Activated T-cell treated with anti-CD3 and anti-CD28 coated beads for 48 hours (primary cell): ENCODE measurements around the gene CPLX4.

Experiments
- DNase-seq: peaks from one replicate; pipeline ENCODE4 v3.0.0-alpha.2; 2020; ENCODE audit warnings: low read depth

CPLX4 gene

GRCh38 chr18:59318460-59319050, at the start of gene CPLX4:
TSS of gene CPLX4 (minus strand) at chr18:59318649. CDS start at chr18:59318462, 187 bp downstream.
- DNase-seq, result no peak

DNA sequence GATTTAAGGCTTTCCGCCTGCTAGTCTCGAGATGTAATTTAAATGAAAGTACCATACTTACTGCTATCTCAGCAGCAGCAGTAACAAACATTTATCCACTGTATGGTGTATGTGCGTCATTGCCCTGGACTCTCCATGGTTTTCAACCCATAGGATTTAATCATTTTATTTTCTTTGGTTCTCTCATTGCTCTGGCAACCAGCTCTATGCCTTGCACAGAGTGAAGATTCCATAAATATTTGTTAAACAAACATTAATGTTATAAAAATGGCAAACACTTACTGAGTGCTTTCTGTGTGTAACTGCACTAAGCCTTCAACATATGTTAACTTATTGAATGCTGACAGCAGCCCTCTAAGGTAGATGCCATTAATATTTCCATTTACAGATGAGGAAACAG, 41.9 kb upstream of the CPLX4 start:
- DNase-seq, result no peak

DNA sequence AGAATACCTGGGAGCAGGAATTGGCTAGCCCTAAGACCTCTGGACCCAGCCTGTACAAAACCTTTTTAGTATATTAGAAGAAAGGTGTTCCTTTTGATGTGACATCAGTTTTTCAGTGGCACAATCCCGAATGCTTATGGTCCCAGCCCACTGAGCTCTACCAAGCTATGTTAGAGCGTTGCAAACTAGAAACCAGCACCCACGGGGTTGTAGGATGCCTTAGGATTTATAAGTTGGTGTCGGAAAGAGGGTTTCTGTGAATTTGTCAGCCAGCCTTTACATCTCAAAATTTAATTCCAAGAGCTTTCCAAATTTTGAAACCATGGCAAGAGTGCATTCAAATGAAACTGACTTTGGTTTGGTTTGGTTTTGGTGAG, 41.1 kb upstream of the CPLX4 start:
- DNase-seq, result no peak

GRCh38 chr18:59358712-59359575, 40.5 kb upstream of the CPLX4 start, which contains the start of gene LMAN1:
TSS of gene LMAN1 (minus strand) at chr18:59359265. CDS start at chr18:59359244, 21 bp downstream.
- DNase-seq, result peak; percentile 97

DNA sequence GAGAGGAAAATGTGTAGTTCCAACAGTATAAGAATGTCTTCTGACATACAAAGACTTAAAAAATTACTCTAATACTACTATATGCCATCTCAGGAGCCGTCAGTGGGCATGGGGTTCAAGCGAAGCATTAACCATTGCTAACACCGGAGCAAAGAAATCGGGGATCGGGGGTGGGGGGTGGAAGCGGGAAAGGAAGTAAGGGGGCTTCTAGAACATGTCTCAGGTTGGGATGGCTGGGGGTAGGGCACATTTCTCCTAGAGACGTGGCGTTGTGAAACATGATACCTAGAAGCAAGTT, 39.9 kb upstream of the CPLX4 start:
- DNase-seq, result no peak

DNA sequence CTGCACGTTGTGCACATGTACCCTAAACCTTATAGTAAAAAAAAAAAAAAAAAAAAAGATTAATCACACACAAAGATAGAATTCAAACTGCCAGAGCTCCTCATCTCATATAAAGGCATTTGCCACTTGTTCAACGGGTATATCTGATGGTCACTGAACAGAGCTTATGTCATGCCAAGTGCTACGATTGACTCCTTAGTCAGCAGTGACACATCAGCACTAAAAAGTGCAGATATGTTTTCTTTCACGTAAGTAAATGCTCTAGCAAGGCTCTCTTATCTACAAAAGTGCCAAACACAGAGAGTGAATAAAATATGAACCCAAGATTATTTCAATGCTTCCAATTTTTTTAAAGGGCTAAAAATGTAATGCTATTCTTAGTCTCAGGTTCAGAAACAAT, 39.5 kb upstream of the CPLX4 start:
- DNase-seq, result no peak

GRCh38 chr18:59354731-59355130, 36.3 kb upstream of the CPLX4 start:
- no peak for DNase-seq

DNA sequence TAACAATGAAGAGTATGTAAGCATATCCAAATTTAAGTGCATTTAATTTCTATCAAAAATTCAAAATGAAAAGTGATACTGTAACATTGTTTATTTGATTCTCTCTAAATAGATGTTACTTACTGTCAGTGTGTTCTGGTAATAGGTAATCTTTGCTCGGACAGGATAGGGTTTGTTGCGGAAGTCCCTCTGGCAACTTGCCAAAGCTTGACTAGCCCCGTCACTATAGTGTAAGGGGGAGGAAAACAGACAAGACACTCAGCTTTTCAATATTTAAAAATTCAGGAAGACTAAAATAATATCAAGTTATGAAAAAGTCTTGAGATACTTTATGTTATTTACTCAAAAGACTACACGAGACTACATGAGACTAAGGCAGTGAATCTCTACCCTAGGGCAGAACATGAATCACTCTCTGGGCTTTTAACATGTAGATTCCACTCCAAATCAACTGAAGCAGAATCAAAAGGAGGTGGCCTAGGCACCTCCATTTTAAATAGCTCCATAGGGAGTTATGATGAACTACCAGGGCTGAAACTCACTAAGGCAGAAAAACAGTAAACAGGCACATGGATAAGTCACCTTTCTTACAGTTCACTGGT, 34.7 kb upstream of the CPLX4 start:
- no peak for DNase-seq

DNA sequence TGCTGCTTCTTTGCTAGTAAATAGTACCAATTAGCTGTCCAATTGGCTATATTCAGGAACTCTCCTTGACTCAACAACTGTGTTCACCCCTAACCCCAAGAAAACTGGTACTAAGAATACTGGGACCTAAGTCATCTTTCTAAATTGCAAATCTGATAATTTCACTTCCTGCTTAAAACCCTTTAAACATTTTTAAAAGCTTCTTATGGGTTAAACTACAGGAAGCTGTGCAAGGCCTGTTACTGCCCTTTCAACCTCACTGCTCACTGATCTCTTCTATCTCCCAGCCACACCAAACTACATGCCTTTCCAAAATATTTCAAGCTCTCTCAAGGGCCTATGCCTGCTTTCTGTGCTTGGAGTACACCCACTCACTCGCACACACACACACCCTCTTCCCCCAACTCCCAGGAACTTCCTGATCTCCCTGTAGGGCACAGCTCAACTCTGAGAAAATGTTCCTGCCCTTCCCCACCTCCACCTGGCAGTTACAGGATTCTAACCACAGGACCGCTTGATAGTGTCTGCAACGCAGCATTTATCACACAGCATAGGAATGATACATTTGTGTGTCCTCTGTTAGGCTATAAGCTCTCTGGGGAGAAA, 33.9 kb upstream of the CPLX4 start:
- no peak for DNase-seq

- DNase-seq, result no peak
Observed at GRCh38 chr18:59345556-59345955, 27.1 kb upstream of the CPLX4 start.

- DNase-seq, result no peak
Observed at GRCh38 chr18:59344996-59345395, 26.5 kb upstream of the CPLX4 start.

GRCh38 chr18:59343926-59344325, 25.5 kb upstream of the CPLX4 start:
- no peak for DNase-seq

DNA sequence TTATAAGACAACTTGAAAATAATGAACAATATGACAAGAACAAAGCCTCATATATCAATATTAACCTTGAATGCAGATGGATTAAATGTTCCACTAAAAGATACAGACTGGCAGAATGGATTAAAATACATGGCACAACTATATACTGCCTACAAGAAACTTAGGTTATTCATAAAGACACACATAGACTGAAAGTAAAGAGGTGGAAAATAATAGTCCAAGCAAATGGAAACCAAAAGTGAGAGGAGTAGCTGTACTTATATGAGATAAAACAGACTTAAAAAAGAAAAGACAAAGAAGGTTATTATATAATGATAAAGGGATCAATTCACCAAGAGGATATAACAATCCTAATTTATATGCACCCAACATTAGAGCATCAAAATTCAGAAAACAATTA, 22.4 kb upstream of the CPLX4 start:
- DNase-seq, result no peak

DNA sequence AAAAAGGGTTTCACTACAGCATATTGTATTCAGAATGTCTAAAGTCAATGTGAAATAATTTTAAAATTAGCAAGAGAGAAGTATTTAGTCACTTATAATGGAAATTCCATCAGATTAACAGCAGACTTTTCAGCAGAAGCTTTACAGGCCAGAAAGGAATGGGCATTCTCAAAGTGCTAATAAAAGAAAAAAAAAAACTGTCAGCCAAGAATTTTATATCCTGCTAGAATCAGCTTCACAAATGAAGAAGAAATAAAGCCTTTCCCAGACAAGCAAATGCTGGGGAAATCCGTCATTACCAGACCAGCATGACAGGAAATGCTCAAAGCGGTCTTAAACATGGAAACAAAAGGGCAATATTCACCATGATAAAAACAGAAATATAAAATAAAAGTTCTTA, 21.9 kb upstream of the CPLX4 start:
- DNase-seq, result no peak

GRCh38 chr18:59332986-59333385, 14.5 kb upstream of the CPLX4 start:
- DNase-seq, result no peak

DNA sequence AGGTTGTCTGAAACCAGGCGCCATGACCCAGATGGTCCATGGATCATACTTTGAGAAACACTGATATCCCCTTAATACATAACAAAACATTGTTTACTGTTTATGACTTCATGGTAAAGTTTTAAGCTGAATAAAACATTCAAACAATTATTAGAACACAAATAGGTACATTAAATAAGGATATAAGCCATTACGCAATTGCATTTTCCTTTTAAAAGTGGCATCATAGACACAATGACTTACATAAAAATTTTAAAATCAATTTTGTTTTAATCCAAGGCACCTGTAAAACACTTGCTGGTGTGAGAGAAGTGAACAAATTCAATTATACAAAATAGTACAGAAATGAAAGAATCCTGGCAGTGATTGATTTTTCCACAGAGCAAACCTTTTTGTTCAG, 10.2 kb upstream of the CPLX4 start:
- no peak for DNase-seq

- DNase-seq, result no peak
Observed at GRCh38 chr18:59325965-59326364, 7.5 kb upstream of the CPLX4 start.

DNA sequence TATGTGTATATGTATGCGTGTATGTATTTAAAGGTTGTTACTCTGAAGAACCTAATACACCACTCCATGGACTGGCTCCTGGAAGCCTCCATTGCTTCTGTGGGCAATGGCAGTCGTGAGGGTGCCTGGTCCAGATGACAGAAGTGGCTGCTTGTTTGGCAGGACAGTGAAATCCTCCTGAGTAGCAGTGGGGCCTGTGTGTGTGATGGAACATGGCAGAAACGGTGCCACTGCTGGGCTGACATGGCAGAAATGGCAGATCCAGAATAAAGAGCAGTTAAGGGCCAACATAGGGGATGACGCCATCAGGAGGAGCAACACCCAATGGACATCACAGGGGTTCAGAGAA, 6.1 kb upstream of the CPLX4 start:
- DNase-seq, result no peak

- no peak for DNase-seq
Observed at GRCh38 chr18:59323931-59324622, 5.6 kb upstream of the CPLX4 start.

GRCh38 chr18:59311631-59312030, 6.8 kb downstream of the CPLX4 start:
- DNase-seq, result no peak

DNA sequence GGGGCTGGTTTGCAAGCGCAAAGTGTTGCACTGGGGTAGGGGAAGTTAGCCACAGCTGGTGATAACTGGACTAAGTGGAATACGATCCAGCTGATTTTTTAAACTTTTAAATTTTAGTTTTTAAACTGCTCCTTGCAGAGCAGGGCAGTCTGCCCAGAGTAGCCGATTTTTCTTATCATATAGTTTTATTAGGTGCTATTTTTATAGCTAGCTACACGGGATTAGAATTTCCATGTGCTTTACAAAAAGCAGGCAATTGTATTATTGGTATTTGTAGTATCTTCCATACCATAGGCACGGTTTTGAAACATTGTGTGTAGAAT, 9.6 kb downstream of the CPLX4 start:
- DNase-seq, result no peak

DNA sequence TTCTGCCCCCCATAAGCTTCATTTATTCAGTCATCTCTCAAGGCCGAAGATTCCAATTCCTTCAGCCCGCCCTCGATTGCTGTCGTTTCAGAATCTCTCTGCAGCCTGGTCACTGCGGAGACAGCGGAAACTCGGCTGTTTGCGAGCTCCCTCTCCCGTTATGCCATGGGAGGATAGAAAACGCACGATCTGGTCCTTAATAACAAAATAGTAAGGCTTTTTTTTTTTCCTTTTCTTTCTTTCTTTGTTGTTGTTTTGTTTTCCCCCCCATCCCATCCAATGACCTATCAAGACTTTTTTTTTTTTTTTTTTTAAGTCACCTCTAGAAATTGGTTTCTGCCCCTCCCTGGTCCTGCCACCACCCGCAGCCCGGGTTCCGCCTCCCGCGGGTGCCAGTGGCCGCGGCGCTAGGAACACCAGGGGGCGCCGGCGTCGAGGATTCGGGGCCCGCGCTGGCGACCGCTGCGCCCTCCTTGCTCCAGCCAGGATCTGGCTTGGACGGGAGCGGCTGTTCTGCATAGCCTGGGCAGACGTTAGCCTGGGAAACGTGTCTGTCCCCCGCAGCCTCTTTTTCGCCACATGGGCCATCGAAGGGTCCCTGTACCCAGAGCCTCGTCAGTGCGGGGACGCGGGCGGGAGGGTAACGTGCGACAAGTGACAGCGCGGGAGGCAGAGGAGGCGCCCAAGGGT, 10.1 kb downstream of the CPLX4 start:
- DNase-seq, result peak; percentile 72
